HG02610 (cell line): ENCODE data around the gene CPXCR1.
"Not testable (repeated sequence)": the region's sequence is repeated elsewhere in the genome, so short reads cannot be mapped to it uniquely, and the experiment has no call there.

Source experiments
- ATAC-seq: cut with Tn5 transposase; IDR thresholded peaks from one replicate; pipeline ENCODE4 v1.9.1; 2021; ENCODE audit warnings: mild to moderate bottlenecking, moderate library complexity; ENCODE audit not compliant: unreplicated experiment

The CPXCR1 gene

DNA sequence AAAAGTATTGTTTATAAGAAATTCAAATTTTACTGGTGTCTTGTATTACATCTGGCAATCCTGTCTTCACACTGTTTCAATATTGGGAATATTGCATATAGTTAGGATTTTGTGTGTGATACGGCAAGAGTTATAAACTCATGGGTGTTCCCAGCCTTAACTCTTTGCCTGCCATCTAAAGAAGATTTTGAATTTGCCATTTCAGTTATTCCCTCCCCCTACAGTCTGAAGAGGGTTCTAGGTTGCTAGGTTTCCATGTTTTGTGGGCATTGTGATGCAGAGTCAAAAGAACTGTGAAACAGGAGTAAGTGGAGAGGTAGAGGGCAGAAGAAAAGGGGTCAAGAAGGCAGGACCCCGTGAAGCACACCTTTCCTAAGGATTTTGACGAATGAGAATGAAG lies at the start of gene CPXCR1:
CPXCR1 (plus strand) TSS at position 301 of the 400 bp plus-strand sequence. CDS start 6,190 bp downstream, outside the sequence.
- no peak for ATAC-seq

DNA sequence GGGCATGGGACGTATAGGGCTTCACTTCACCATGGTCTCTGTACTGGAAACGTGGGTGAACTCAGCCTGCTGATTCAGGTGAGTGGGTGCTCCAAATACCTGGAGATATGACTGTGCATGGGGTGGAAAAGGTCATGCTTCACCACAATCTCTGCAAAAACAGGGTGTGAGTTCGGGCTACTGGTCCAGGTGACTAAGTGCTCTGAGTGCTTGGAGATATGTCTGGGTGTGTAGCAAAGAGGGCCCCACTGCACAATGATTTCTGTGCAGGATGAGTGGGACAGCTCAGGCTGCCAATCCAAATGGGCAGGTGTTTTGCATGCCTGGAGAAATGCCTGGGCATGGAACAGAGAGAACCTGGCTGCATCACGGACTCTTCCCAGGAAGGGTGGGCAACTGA lies 11.2 kb upstream of the CPXCR1 start:
- no peak for ATAC-seq

DNA sequence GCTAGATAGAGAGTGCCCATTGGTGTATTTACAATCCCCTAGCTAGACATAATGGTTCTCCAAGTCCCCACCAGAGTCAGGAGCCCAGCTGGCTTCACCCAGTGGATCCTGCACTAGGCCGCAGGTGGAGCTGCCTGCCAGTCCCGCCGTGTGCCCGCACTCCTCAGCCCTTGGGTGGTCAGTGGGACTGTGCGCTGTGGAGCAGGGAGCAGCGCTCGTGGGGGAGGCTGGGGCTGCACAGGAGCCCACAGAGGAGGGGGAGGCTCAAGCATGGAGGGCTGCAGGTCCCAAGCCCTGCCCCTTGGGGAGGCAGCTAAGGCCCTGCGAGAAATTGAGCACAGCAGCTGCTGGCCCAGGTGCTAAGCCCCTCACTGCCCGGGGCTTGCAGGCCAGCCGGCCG lies 810 bp upstream of the CPXCR1 start:
- not testable (repeated sequence) for ATAC-seq

DNA sequence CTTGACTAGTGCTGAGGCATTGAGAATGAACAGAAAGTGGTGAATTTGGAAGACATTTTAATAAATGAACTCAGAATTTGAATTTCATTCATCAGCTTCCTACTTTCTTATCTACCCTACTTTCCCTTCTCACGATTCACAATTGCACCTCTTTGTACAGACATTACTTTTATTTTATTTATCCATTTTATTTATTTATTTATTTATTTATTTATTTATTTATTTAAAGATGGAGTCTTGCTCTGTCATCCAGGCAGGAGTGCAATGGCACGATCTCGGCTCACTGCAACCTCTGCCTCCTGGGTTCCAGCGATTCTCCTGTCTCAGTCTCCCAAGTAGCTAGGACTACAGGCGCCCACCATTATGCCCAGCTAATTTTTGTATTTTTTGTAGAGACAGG lies 5.3 kb downstream of the CPXCR1 start:
- ATAC-seq, result not testable (repeated sequence)

DNA sequence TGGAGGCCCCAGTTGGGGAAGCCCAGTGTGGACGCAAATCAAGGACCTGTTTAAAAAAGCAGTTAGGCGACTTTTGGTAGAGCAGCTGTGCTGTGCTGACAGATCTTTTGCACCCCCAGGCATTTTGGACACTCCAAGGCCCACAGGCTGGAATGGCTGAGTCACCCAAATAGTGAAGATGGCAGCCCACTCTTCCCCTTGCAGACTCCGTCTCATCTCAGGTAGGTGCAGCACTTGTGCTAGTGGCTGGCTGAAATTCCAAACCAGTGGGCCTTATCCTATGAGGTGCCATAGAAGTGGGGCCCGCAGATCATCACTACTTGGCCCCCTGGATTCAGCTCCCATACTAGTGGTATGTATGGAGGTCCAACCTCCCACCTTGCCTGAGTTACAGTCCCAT lies 42.8 kb downstream of the CPXCR1 start:
- no peak for ATAC-seq
